Activated CD4-positive, CD25-positive, alpha-beta regulatory T cell treated with anti-CD3 and anti-CD28 coated beads, Interleukin-2, amount 50 U/mL, for 72 hours (primary cell): ENCODE data around the gene ELK4.
A peak's percentile ranks its signal among the peaks of the same experiment; 100 is the strongest.
"Not testable (repeated sequence)": the region's sequence is repeated elsewhere in the genome, so short reads cannot be mapped to it uniquely, and the experiment has no call there.

Experiments used
- DNase-seq: peaks from one replicate; pipeline ENCODE4 v3.0.0; 2021

Gene ELK4

DNA sequence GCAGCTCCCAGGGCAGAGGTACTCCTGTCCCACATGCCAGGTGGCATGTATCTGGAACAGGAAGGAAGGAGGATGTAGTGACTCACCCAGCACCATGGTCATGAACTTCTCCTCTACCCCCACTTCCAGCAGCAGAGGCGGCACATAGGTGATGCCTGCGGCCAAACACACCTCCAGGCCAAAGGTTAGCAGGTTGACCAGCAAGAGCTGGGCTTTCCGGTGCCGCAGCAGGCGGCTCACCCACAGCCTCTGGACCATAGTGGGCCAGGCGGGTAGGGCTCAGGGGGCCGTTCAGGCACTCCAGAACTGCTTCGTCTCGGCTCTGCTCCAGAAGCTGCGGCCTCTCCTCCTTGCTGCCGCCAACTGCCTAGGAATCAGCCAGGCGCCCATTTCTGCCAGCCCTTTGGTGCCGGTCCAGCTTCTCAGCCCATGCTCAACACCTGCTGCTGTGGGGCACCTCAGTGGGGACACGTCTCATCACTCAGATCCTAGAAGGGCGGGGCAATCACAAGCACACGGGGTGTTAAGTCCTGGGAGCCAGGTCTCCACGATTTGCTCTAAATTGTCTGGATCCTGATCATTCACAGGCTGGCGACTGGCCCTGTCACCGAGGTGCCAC lies 32.7 kb upstream of the ELK4 start:
- no peak for DNase-seq

DNA sequence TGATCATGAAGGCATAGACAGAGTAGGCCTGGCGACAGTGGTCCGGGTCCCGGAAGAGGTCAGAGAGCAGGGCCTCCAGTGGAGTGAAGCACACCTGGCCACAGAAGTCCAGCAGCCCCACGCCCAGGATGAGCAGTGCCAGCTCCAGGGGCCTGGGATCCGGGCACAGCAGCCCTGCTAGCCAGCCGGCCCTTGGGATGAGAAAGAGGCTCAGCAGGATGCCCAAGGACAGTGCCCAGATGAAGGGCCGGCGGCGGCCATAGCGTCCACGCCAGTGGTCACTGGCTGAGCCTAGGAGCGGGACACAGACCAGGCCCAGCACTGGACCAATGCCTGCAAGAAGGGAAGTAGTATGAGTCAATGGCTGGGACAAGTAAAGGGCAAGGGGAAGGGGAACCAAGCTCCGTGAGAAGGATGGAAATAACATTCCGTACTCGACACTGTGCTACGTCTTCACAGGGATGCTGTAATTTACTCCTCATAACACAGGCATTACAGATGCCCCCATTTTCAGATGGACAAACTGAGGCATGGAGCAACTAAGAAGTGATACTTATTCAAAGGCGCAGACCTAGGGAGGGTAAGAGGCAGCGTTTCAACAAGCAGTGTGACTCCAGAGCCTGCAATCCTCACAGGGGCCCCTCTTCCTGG lies 31.6 kb upstream of the ELK4 start:
- no peak for DNase-seq

DNA sequence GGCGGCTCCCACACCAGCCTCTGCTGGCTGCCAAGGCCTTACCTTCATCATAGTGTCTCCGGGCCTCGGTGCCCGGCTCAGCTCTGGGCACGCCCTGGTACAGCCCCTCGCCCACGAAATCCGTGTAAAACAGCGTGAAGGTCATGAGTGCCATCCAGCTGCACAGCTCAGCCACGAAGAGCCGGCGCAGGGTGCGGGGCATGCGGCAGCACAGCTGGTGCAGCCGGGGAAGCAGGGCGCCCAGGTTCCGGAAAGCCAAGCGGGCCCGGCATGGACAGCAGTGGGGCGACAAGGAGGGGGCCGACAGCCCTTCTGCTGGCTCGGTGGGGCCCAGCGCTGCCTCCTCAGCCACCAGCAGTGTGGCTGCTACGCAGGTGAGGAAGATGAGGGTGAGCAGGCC lies 31.0 kb upstream of the ELK4 start:
- no peak for DNase-seq

DNA sequence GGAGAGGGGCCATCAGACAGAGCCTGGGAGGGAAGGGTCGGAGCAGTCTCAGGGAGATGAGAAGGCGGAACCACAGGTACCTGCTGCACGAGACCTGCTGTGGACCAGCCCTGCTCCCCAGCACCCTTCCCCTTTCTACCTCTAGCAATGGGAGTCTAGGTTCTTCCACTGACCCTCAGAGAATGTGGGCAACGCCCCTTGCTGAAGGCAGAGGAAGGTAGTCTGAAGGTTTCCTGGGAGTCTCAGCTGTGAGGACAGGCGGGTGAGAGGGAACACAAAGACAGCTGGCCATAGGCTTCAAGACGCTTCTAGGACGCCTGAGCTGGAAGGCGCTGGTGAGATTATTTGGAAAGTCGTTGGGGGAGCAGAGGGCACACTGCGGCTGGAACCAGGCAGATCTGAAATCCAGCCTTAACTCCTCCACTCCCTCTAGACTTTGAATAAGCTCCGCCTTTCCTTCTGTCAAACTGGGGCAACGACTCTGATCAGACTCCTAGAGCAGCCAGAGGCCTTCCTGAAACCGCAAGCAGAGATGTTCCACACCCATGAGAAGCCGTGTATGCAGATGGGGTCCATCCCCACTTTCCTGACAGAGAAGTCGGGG lies 30.4 kb upstream of the ELK4 start:
- no peak for DNase-seq

DNA sequence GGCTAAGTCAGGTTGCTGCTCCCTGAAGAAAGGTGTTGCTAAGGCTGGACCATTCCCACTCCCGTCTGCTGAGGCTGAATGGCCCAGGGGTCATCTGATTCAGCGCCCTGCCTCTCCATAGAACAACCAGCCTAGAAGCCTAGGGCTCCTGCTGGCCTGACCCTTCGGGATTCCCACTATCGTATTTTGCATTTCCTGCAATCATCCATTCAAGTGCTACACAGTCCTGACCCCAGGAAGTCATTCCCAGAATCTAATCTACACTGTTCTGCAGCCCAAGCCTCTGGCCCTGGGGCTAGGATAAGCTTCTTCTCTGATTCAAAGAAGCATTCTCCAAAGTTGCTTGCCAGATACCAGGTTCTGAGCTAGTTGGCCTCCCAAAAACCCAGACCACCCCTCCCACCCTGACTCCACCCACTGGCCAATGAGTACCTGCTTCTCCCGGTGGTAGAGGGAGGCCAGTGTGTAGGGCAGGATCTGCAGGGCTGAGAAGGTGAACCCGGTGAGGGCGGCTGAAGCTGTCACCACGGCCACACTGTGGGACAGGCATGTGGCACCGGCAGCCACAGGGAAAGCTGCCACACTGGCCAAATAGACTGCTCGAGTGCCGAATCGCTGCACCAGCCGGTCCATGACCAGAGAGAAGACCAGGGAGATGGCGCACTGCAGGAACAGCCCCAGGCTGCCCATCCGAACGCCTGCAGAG lies 29.8 kb upstream of the ELK4 start:
- no peak for DNase-seq

DNA sequence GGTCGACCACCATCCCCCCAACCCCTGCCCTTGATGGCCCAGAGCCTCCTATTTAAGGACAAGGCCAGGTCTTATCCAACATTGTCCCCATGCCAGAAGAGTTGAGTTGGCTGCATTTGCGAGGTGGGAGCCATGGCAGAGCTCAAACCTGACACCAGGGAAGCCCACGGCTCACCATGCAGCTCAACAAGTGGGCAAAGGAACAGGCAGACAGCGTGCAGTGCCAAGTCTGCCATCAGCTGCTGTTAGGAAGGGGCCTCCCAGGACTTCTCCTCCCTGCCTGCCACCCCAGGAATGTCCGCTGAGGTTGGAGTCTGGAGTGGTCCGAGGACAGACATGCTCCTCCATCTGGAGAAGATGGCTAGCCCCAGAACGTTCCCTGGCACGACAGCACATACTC lies 28.6 kb upstream of the ELK4 start:
- DNase-seq, result no peak

DNA sequence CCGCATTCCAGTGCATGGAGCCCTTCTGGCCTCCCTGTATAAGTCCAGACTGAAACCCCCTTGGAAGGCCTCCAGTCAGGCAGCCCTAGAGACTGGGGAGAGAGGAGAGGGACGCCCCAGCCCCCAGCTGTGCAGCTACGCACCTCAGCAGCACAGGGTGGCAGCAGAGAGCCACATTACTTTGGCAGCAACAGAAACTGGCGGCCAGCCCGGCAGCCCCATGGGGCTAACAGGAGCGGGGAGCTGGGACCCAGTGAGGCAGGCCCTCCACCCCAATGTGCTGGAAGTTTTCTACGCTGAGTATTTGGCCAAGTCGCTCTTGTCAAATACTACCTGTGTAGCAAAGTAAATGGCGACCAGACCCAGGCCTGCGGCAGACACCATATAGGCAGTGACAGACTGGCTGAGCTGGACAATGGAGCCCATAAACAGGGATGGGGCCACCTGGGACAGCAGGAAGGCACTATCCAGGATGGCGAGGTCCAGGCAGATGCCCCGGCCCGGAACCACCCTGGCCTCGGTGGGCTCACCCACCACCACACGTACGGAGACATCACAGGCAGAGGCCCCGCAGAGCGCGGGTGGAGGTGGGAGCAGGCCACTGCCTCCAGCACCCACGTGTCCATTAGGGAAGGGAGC lies 27.3 kb upstream of the ELK4 start:
- DNase-seq, result peak; percentile 78

DNA sequence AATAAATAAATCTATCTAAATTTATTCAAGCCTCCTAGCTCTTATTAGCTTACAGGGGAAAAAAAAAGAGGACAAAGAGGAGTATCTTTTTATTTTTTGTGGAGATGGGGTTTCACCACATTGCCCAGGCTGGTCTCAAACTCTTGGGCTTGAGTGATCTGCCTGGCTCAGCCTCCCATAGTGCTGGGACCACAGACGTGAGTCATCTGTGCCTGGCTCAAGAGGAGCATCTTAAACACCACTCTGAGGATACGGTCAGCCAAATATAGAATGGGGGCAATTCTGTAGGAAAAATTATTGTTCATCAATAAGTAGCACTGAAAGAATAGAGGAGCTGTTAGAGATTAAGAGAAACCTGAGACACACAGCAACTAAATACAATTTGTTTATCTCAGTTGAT lies 24.4 kb upstream of the ELK4 start:
- DNase-seq, result no peak

DNA sequence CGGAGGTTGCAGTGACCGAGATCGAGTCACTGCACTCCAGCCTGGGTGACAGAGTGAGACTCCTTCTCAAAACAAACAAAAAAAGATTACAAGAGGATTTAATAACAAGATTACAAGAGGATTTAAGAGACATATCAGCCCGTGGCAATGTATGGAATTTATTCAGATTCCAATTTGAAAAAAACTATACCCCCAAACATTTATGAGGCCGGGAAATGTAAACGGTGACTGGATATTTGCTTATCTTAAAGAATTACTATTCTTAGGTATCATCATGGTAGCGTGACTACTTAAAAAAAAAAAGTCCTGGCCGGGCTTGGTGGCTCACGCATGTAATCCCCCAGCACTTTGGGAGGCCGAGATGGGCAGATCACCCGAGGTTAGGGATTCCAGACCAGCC lies 21.2 kb upstream of the ELK4 start:
- no peak for DNase-seq

DNA sequence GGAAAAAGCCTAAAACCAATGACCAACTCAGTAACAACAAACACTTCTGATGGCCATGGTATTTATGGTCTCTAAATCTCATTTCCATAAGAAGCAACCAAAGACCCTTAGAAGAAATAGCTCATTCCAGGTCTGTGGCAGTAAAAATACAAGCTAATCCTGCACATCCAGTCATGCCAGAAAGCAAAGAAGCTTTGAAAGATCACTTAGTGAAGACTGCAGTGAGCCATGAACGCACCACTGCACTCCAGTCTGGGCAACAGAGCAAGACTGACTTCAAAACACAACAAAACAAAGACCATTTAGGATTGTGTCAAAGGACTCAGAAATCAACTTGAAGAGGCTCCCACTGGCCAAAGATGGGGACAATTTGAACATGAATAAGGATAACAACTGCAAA lies 18.4 kb upstream of the ELK4 start:
- DNase-seq, result no peak

DNA sequence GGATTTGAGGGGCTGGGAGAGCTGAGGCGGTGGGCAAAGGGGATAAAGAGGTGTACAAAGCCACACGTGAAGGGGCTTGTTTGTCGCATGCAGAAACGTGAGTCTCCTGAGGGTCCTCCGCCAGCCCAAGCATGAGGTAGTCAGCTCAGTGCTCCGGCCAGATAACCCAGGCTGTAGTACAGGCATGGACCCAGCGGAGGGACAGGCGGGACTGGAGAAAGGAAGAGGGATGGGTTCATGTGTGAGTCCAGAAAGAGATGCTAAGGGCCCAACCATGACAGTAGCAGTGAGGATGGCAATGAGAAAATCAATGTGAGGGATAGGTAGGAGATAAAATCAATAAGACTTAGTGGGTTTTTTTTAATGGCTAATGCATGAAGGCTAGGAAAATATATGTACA lies 13.7 kb upstream of the ELK4 start:
- DNase-seq, result no peak

DNA sequence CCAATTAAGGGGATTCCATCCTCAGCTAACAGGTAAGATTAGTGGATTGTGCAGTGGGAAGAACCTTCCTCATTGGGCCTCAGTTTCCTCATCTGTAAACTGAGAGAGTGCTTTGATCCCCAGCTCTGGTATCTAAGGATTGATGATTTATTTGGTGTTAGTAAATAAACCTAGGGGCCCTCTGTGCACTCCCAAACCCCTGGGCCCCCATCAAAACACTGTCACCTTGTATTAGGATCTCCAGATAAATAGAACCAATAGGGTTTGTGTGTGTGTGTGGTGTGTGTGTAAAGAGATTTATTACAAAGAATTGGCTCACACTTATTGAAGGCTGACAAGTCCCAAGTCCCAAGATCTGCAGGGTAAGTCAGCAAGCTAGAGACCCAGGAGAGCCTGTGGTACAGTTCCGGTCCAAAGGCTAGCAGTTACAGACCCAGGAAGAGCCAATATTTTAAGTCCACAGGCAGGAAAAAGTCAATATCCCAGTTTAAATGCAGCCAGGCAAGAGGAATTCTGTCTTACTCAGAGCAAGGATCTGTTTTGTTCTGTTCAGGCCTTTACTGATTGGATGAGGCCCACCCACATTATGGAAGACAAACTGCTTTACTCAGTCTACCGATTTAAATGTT lies 11.0 kb upstream of the ELK4 start:
- no peak for DNase-seq

DNA sequence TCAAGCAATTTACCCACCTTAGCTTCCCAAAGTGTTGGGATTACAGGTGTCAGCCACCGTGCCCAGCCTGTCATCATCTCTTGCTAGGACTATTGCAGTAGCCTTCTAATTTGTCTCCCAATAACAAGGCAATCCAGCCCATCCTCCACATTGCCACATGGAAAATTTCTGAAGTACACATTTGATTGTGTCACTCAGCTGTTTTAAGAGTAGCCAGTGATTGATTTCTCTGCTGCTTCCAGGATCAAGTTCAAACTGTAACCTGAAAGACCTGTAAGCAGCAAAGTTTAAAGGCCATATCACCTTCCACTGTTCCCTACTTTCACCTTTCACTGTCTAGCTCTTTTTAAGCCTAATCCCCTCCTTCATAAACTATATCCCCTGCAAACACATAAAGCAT lies 7.8 kb upstream of the ELK4 start:
- DNase-seq, result no peak

DNA sequence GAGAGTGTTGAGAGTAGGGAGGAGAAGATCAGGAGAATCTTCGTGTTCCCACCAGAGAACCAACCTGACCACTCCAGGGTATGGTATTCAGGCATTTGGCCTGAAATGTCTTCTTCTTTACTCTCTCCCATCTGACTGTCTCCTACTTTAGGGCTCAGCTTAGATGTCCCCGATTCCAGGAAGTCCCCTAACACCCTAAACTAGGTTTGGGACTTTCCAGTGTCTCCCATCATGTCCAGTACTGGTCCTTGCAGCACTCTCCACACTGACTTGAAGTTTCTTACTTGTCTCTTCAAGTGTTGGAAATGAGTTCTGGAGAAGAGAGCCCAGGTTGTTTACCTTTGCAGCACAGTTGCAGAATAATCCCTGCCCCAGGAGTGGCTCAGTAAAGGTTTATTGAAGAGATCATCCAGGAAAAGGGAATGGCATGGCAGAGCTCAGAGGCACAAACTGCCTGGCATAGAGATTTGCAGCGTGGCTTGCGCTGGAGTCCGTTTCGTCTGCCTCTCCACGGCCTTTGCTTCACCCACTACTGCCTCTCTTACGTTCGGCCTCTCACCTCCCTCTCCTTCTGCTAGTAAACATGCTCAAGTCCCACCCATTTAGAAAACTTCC lies 6.2 kb upstream of the ELK4 start:
- no peak for DNase-seq

DNA sequence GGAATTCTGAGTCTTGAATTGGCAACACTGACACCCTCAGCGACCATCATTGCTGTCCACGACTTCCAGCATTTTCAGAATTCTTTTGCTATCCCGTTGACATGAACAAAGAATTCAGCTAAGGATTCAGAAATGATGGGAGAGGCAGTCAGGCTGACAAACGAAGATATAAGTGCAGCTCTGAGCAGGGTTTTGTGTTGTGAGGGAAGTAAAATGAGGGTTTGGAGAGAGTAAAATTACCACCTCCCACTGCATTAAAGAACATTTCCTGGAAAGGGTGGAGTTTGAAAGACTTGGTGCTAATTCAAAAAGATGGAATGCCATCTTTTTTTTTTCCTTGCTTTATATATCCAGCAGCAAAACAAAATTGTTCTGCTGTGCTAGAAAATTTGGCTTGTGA lies 4.9 kb upstream of the ELK4 start:
- no peak for DNase-seq

DNA sequence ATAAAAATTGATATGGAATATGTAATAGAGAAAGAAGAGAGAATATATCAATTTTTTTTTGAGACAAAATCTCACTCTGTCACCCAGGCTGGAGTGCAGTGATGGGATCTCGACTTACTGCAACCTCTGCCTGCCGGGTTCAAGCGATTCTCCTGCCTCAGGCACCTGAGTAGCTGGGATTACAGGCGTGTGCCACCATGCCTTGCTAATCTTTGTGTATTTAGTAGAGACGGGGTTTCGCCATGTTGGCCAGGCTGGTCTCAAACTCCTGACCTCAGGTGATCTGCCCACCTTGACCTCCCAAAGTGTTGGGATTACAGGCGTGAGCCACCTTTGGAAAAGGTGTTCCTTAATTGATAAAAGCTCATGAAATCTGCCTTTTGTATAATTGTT lies 4.3 kb upstream of the ELK4 start:
- not testable (repeated sequence) for DNase-seq

DNA sequence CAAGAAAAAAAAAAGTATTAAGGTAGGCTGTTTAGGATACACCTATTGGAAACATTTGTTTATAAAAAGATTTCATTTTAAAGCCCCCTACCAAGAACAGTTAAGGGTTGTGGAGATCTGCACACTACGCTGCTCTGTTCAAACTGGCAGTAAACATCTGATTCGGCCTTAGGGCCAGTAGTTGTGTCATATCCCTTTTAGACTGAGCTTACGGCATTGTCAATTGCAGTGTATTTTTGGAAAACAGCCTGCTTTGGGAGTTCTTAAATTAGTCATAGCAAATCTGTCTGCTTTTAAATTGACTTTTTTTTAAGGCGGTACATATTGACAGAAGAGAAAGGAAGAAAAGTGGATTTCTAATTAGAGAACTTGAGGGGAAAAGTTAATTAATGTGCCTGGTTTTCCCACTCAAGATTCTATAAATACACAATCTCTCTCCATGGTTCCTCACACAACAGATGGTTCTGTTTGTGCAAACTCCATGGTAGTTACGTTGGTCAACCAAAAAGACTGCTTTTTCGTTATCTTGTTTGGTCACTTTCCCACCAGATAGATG lies 1.7 kb upstream of the ELK4 start:
- DNase-seq, result no peak

DNA sequence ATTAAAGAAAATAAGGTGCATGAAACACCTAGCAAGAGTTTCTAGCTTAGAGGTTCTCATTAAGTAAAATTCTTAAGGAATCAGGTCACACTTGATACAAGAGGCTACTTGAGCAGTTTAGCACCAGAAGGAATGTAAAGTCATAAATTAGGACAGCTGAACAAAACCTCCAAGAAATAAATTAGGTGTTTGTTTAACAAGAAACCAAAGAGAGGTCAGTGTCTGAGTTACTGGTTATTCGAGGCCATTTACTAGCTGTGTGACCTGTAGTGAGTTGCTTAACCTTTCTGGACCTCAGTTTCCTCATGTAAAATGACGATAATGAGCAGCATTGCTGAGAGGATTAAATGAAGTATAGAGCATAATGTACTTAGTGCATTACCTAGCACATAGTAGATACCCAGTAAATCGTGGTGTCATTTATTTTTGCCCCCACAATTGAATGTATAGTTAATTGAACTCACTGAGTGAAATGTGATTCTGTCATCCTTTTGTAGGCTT lies 908 bp upstream of the ELK4 start:
- DNase-seq, result no peak

DNA sequence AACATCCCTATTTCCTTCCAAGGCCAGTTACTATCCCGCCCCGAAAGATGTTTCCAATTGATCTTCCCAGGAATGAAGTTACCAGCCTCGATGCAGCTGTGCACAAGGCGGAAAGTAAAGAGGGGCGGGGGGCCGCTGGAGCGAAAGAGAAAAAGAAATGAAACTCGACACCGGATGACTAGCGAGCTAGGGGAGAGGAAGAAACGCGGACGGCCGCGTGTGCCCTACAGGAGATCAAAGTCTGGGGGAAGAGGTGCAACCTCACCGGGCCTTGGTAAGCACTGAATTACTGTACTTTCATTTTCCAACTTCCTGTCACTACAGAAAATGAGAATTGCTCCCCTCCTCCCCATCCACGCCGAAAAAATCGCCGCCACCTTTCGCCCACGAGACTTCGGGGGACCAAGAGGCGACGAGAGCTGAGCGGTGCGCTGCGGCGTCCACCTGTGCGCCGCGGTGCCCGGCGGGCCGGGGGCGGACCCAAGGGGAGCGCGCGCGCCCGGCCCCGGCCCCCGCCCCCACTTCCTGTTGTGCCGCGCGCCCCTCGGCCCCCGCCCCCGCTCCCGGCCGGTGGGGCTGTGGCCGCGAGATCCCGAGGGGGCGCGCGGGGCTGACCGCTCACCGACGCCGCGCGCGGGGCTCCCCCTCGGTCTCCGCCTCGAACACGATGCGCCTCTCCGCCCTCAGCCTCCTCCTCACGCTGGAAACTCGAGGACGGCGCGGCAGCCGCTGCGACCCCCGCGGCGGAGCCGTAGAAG lies 622 bp downstream of the ELK4 start:
- peak; percentile 74 for DNase-seq

DNA sequence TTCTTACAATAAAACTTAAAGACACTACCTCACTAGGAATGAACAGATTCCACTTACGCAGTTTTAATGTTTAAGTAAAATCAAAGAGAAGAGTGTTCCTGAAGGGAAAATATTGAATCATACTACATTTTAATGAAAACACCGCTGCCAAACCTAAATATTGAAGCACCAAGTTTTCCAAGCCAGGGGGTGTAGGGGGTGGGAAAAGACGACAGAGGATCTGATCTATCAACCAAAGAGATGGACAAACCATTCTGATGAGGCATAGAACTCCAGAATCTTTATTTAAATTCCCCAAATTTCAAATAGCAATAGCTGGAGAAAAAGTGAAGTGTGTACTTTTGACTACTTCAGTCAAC lies 1.2 kb downstream of the ELK4 start:
- DNase-seq, result no peak

DNA sequence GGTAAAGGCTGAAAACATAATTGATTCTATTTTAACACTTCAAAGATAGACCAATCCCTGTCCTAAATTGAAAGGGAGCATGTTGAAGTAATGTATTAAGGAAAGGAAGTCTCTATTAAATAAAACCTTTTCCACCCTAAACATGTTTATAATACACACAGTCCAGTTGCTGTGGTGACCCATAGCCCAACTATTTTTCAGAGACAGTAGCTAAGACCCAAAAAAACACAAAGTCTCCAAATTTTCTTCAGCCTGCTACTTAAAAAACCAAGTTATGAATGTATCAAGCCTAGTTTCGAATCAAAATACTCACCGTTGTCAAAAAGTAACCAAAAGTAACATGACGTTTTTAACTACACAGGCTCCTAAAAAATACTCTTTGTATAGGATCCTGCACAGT lies 1.6 kb downstream of the ELK4 start:
- DNase-seq, result no peak

DNA sequence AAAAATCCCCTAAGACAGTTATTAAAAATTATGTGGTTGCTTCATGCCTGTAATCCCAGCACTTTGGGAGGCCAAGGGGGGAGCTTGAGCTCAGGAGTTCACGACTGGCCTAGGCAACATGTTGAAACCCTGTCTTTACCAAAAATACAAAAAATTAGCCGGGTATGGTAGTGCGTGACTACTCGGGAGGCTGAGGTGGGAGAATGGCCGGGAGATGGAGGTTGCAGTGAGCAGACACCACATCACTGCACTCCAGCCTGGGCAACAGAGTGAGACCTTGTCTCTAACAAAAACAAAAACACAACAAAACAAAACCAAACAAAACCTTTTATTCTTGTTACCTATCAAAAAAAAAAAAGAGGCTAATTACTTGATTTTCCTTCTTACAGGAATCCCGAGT lies 2.1 kb downstream of the ELK4 start:
- no peak for DNase-seq
